ENCODE measurements around the gene HESX1.

DNA sequence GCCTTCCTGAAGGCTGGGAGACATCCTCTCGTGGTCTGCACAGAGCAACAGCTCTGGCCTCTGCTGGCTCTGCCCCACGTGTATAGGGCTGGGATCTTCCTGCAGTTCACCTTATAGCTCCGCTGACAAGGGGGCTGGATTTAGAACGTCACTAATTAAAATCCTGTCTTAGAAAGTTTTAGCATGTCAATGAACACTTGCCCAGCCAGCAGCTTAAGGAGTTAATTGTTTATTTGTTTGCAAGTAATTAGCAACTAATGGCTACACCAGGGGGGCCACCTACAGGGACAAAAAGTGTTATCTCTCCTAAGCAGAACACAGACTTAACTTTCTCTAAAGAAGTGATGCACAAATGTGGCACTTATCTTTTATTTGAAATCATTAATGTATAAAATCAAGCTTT is at the start of gene HESX1:
- TF ChIP-seq CHD2 (IDR thresholded peaks at IDR 0.05; ENCODE audit: low read length) = no peak
- TF ChIP-seq, protein P1, sequence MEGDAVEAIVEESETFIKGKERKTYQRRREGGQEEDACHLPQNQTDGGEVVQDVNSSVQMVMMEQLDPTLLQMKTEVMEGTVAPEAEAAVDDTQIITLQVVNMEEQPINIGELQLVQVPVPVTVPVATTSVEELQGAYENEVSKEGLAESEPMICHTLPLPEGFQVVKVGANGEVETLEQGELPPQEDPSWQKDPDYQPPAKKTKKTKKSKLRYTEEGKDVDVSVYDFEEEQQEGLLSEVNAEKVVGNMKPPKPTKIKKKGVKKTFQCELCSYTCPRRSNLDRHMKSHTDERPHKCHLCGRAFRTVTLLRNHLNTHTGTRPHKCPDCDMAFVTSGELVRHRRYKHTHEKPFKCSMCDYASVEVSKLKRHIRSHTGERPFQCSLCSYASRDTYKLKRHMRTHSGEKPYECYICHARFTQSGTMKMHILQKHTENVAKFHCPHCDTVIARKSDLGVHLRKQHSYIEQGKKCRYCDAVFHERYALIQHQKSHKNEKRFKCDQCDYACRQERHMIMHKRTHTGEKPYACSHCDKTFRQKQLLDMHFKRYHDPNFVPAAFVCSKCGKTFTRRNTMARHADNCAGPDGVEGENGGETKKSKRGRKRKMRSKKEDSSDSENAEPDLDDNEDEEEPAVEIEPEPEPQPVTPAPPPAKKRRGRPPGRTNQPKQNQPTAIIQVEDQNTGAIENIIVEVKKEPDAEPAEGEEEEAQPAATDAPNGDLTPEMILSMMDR (IDR thresholded peaks at IDR 0.05; ENCODE audit: control extremely low read depth in 1 of 3, insufficient read depth in 1 of 3, low read depth in 1 of 3, low read length in 3 of 3) = no peak

Data from H1 (cell line).